Choroid plexus epithelial cell (primary cell): ENCODE measurements around the gene RHBDL3.

Experiments
- DNase-seq: peaks from one replicate; pipeline ENCODE4 v3.0.0-alpha.2; 2010; ENCODE audit warnings: low read depth
- H3K4me3 ChIP-seq: 2 replicates; pipeline ENCODE4 v1.5.1; 2011; ENCODE audit warnings: low read depth, mild to moderate bottlenecking, control low read depth, low read length, moderate library complexity
- TF ChIP-seq, protein P1 (sequence below): conservative IDR thresholded peaks from 2 replicates; pipeline ENCODE4 v1.5.1; 2011; ENCODE audit warnings: low read depth, mild to moderate bottlenecking, control low read depth, inconsistent platforms, low read length, moderate library complexity

RHBDL3 gene

DNA sequence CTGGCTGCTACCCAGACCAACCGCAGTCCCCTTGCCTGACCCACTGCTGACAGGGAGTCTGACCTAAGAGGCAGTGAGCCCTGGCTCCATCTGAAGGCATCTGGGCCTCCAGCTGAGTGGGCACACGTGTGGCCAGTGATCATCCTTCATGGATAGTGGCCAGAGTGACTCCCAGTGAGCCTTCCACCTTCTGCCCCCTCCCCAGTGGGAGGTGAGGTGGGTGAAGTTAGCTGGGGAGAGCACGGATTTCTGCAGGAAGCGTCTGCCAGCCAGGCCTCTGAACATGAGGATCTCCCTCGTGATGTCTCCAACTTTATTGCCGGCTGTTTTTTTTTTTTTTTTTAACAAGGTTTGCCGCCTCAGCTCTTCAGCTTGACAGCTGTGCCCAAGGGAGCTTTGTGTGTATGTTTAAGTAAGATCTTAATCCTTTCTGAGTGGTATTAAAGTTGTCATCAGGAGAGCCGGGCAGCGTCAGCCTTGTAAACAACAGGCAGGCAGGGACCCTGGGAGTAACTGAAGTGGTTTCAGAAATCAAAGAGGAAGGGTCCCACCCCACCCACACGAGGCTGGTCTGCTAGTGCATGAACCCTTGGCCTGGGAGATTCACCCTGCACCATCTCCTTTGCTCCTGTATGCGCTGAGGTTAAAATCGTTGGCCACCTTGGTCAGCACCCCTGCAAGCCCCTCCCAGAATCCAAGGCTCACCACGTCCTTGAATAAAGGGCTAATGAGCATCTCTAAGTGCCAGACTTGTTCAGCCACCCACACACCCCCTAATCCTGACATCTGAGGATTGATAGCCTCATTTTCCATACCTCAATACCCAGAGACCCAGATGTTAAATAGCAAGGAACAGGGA lies 33.3 kb downstream of the RHBDL3 start:
- peak; percentile 10 for DNase-seq
- TF ChIP-seq, protein P1, sequence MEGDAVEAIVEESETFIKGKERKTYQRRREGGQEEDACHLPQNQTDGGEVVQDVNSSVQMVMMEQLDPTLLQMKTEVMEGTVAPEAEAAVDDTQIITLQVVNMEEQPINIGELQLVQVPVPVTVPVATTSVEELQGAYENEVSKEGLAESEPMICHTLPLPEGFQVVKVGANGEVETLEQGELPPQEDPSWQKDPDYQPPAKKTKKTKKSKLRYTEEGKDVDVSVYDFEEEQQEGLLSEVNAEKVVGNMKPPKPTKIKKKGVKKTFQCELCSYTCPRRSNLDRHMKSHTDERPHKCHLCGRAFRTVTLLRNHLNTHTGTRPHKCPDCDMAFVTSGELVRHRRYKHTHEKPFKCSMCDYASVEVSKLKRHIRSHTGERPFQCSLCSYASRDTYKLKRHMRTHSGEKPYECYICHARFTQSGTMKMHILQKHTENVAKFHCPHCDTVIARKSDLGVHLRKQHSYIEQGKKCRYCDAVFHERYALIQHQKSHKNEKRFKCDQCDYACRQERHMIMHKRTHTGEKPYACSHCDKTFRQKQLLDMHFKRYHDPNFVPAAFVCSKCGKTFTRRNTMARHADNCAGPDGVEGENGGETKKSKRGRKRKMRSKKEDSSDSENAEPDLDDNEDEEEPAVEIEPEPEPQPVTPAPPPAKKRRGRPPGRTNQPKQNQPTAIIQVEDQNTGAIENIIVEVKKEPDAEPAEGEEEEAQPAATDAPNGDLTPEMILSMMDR, result no peak
- H3K4me3 ChIP-seq, result no peak overlapping the region

DNA sequence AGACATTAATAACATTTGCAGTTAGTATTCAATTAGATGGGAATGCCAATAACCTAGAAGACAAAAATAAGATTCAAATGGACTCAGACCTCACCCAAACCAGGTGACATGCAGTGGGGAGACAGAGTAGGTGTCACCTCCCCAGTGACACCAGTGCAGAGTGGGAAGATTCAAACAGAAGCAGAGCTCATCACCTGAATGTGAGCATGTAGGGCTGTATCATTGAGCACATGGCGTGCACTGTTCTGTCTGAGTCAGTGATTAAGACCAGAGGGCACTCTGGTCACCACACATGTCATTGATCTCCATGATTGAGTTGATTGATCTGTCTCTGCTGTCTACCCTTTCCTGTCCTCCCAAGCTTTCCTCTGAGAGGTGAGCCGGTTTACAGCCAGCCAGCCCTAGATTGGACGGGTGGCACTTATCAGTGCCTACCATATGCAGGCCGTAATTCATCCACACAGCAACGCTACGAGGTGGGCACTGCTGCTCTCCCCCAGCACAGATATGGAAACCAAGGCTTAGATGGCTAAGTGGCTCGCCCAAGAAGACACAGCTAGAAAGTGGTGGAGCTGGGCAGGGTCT lies 34.0 kb downstream of the RHBDL3 start:
- TF ChIP-seq, protein P1, result no peak
- DNase-seq, result no peak

DNA sequence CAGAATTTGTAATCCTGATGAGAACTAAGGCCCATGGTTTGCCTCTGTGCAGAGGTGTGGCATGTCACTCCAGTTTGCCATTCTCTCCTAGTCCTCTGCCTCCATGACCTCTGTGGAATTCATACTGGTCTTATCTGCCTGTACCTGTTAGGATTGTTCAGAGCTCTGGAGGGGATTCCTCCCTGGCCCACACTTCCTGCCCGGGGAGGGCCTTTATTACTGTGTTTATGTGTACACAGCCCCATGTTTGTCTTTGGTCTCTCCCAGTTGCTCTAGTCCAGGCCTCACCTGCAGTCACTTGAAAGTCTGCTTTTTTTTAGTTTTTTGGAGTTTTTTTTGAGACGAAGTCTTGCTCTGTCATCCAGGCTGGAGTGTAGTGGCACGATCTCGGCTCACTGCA lies 36.4 kb downstream of the RHBDL3 start:
- TF ChIP-seq, protein P1, result no peak
- no peak for DNase-seq
- H3K4me3 ChIP-seq, result no peak overlapping the region

More for the DNA sequence above, 34.0 kb downstream of the RHBDL3 start:
- no peak overlapping the region for H3K4me3 ChIP-seq

DNA sequence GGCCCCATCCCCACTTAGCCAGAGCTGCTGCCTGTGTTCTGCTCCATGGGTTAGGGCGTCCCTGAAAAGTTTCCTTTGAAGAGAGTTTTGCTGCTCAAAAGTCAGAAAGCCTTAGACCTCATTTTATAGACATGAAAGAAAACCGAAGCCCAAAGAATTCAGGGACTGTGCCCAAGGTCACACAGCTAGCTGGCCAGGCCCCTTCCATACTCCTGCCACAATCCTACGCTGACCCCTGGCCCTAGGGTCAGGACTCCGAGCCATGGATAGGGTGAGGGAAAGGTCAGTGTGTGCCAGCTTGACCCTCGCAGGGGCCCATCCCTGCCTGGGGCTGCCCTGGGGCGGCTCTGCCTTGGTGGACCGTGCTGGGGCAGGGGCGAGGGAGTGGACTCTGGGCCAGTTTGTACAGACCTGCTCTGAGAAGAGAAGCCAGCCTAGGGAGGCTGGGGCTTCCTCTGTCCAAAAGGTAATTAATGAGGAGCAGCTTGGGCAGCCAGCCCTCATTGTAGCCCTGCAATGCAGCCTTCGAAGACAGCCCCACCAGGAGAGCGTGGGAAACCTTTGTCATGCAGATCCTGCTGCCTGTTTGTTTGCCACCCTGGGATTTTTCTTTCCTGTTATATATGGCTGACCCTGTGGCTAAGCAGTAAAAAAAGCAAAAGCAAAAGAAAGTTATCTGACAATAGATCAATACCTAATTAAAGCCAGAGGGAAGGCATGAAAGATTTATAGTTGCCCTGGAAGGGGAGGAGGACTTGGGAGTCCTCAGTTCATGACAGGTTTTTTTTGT lies 37.4 kb downstream of the RHBDL3 start:
- H3K4me3 ChIP-seq, result no peak overlapping the region
- TF ChIP-seq, protein P1, result no peak
- DNase-seq, result no peak

DNA sequence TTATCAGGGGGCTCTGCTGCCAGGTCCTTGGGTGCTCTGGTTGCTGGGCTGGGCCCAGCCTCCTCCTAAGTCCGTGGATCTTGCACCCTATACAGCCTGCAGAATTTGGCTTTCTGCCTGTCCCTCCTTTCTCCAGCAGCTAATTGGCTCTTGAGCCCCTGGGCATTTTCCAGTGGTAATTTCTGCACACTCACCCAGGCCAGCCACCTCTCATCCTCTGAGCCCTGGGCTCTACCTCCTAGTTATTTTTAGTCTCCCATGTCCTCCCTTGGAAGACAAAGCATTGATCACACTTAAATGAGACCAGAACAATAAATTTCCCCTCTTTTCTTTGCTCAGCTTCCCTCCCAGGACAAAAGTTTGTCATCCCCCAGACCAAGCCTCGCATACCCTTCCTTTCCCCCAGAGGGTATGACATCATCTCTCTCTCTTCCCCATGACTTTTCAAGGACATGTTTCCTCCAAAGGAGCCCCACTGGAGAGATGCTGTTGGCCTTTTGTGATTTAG lies 38.2 kb downstream of the RHBDL3 start:
- H3K4me3 ChIP-seq, result no peak overlapping the region
- TF ChIP-seq, protein P1, result no peak
- no peak for DNase-seq

DNA sequence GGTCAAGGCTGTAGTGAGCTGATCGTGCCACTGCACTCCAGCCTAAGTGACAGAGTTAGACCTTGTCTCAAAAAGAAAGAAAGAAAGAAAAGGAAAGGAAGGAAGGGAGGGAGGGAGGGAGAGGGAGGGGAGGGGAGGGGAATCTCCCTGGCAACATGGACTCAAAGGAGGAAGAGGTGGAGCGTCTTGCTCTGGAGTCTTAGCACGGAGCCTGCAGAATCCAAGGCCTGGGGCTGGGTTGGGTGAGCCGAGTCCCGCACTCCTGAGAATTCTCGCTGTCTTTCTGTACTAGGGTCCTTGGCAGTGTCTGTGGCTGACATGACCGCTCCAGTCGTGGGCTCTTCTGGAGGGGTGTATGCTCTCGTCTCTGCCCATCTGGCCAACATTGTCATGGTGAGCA lies 39.4 kb downstream of the RHBDL3 start:
- H3K4me3 ChIP-seq, result no peak overlapping the region
- no peak for DNase-seq
- TF ChIP-seq, protein P1, result no peak
